IMR-90 (cell line): ENCODE measurements around the gene ARHGEF3. TPM values are rescaled to one million over a fixed set of nuclear protein-coding genes. Genes with fewer than 3 reads are reported as not detected.

ENCODE experiments used
- ATAC-seq: fragments of 200-7000 bp; cut with Tn5 transposase; 2 replicates; pipeline ENCODE4 v1.9.1; 2020; ENCODE audit warnings: low read depth, mild to moderate bottlenecking, moderate library complexity
- BruUV-seq: library from RNA; stranded (reverse); fragments of 400-500 nt; replicated peaks from 2 replicates; lab custom pipeline; 2021; lab: Mats Ljungman, UMichigan
- CTCF ChIA-PET: fragments of 300-600 bp; formaldehyde crosslinking; extraction: SDS; loops from one replicate; lab custom pipeline; 2021; ENCODE audit warnings: antibody characterized with exemption; lab: Yijun Ruan, JAX
- POLR2A ChIA-PET: fragments of 300-600 bp; sonication (Branson Sonifier 250); formaldehyde crosslinking; loops from one replicate; lab custom pipeline; 2022; ENCODE audit warnings: antibody characterized with exemption; ENCODE audit not compliant: unreplicated experiment; lab: Charles Lee
- DNase-seq: peaks from one replicate; pipeline ENCODE4 v3.0.0; 2013
- H2AFZ ChIP-seq: replicated peaks from 2 replicates; pipeline ENCODE3; 2013; ENCODE audit warnings: low read length, mild to moderate bottlenecking; ENCODE audit not compliant: poor library complexity
- H2AK5ac ChIP-seq: 2 replicates; pipeline ENCODE4 v1.6.1; 2013; ENCODE audit warnings: low read depth, low read length, inconsistent platforms
- H2AK9ac ChIP-seq: replicated peaks from 2 replicates; pipeline ENCODE3; 2013; ENCODE audit warnings: mild to moderate bottlenecking, low read depth, low read length, moderate library complexity; ENCODE audit not compliant: poor library complexity
- H2BK120ac ChIP-seq: 2 replicates; pipeline ENCODE4 v1.6.1; 2013; ENCODE audit warnings: low read depth, low read length, inconsistent platforms
- H2BK15ac ChIP-seq: 3 replicates; pipeline ENCODE4 v1.6.1; 2013; ENCODE audit warnings: low read depth, low read length, inconsistent platforms
- H2BK20ac ChIP-seq: 2 replicates; pipeline ENCODE4 v1.6.1; 2013; ENCODE audit warnings: low read depth, mild to moderate bottlenecking, inconsistent platforms, low read length, moderate library complexity
- H2BK5ac ChIP-seq: 2 replicates; pipeline ENCODE4 v1.6.1; 2013; ENCODE audit warnings: mild to moderate bottlenecking, low read depth, low read length, inconsistent platforms; ENCODE audit not compliant: poor library complexity, severe bottlenecking
- H3K14ac ChIP-seq: replicated peaks from 2 replicates; pipeline ENCODE4 v1.6.1; 2013; ENCODE audit warnings: low read depth, low read length, inconsistent platforms
- H3K18ac ChIP-seq: 2 replicates; pipeline ENCODE4 v1.6.1; 2013; ENCODE audit warnings: low read depth, low read length, control low read depth
- H3K23ac ChIP-seq: 2 replicates; pipeline ENCODE4 v1.6.1; 2013; ENCODE audit warnings: low read depth, low read length, inconsistent platforms
- H3K27ac ChIP-seq: 2 replicates; pipeline ENCODE4 v1.5.1; 2013; ENCODE audit warnings: mild to moderate bottlenecking, control low read depth, low read length; ENCODE audit not compliant: insufficient read depth
- H3K27me3 ChIP-seq: 2 replicates; pipeline ENCODE4 v1.6.1; 2013; ENCODE audit warnings: low read length; ENCODE audit not compliant: control insufficient read depth, insufficient read depth
- H3K36me3 ChIP-seq: 2 replicates; pipeline ENCODE4 v1.6.1; 2013; ENCODE audit warnings: low read length, mixed read lengths; ENCODE audit not compliant: control insufficient read depth, insufficient read depth
- H3K4ac ChIP-seq: 2 replicates; pipeline ENCODE4 v1.6.1; 2013; ENCODE audit warnings: low read depth, low read length, inconsistent platforms
- H3K4me1 ChIP-seq: 2 replicates; pipeline ENCODE4 v1.6.1; 2013; ENCODE audit warnings: low read length, mixed read lengths; ENCODE audit not compliant: control insufficient read depth, insufficient read depth
- H3K4me2 ChIP-seq: 2 replicates; pipeline ENCODE4 v1.6.1; 2013; ENCODE audit warnings: low read depth, mild to moderate bottlenecking, control low read depth, low read length, moderate library complexity
- H3K4me3 ChIP-seq: 2 replicates; pipeline ENCODE4 v1.5.1; 2013; ENCODE audit warnings: low read depth, mild to moderate bottlenecking, control low read depth, low read length, moderate library complexity; ENCODE audit not compliant: insufficient read depth
- H3K56ac ChIP-seq: 2 replicates; pipeline ENCODE4 v1.6.1; 2013; ENCODE audit warnings: low read length, inconsistent platforms; ENCODE audit not compliant: insufficient read depth; ENCODE audit errors: extremely low read depth
- H3K79me1 ChIP-seq, 2 experiments: 2 replicates each; pipeline ENCODE4 v1.6.1; 2013; ENCODE audit warnings: low read length in 2 of 2, inconsistent platforms in 1 of 2, low read depth in 1 of 2
- H3K9ac ChIP-seq: 2 replicates; pipeline ENCODE4 v1.6.1; 2013; ENCODE audit warnings: low read depth, low read length, control low read depth
- H3K9me1 ChIP-seq: 2 replicates; pipeline ENCODE4 v1.6.1; 2013; ENCODE audit warnings: low read length, inconsistent platforms; ENCODE audit not compliant: insufficient read depth
- H3K9me3 ChIP-seq: 2 replicates; pipeline ENCODE4 v1.6.1; 2013; ENCODE audit warnings: low read length; ENCODE audit not compliant: control insufficient read depth, insufficient read depth
- H4K20me1 ChIP-seq: 2 replicates; pipeline ENCODE4 v1.6.1; 2013; ENCODE audit warnings: low read length, inconsistent platforms; ENCODE audit not compliant: insufficient read depth
- H4K5ac ChIP-seq: 2 replicates; pipeline ENCODE4 v1.6.1; 2013; ENCODE audit warnings: mild to moderate bottlenecking, low read depth, low read length, control low read depth
- H4K8ac ChIP-seq, 2 experiments: 2 replicates each; pipeline ENCODE4 v1.6.1; 2013; ENCODE audit warnings: low read depth in 2 of 2, low read length in 2 of 2, control low read depth in 1 of 2, inconsistent platforms in 1 of 2
- H4K91ac ChIP-seq: 2 replicates; pipeline ENCODE4 v1.6.1; 2013; ENCODE audit warnings: low read depth, low read length, inconsistent platforms; ENCODE audit not compliant: insufficient read depth
- CTCF ChIP-seq: conservative IDR thresholded peaks from 2 replicates; pipeline ENCODE4 v1.5.1; 2012; ENCODE audit warnings: mild to moderate bottlenecking, low read depth, low read length, improper control_type of control experiment
- MXI1 ChIP-seq: IDR thresholded peaks from 2 replicates; pipeline ENCODE4 v1.6.1; 2012; ENCODE audit warnings: low read depth, mild to moderate bottlenecking, low read length, moderate library complexity, borderline replicate concordance
- RAD21 ChIP-seq: IDR thresholded peaks from 2 replicates; pipeline ENCODE4 v1.6.1; 2012; ENCODE audit warnings: low read length, improper control_type of control experiment
- RFX5 ChIP-seq: IDR thresholded peaks from 2 replicates; pipeline ENCODE4 v1.8.0; 2012; ENCODE audit warnings: low read depth, mild to moderate bottlenecking, low read length, moderate library complexity
- SMC3 ChIP-seq: fragments of 150-350 bp; IDR thresholded peaks from 2 replicates; pipeline ENCODE4 v1.6.1; 2016; ENCODE audit warnings: low read depth, mild to moderate bottlenecking, antibody characterized with exemption, low read length, moderate library complexity
- WGBS, 2 experiments: methylation state at CpG; one replicate each; pipeline versions ENCODE4 v1.1.5 to v1.1.7; 2013; ENCODE audit warnings: missing lambda C conversion rate in 2 of 2; ENCODE audit not compliant: insufficient read length in 1 of 2; ENCODE audit errors: extremely low coverage in 2 of 2; 5-methylcytosine and 5-hydroxymethylcytosine counted together
- dilution Hi-C: fragments of 300-500 bp; cut with HindIII; formaldehyde crosslinking; loops from one replicate; pipeline ENCODE4 v1.14.3; 2018; ENCODE audit warnings: low sequenced_read_pairs; ENCODE audit not compliant: unreplicated experiment
- in situ Hi-C: fragments of 300-500 bp; cut with MboI; formaldehyde crosslinking; loops from 3 replicates; pipeline ENCODE4 v1.14.3; 2019; ENCODE audit warnings: low sequenced_read_pairs, inconsistent platforms, mixed read lengths
- intact Hi-C: fragments of 100-400 bp; cut with micrococcal nuclease; formaldehyde crosslinking; loops from 2 replicates; pipeline ENCODE4 v1.10.0; 2022
- polyA plus RNA-seq, 3 experiments: library from polyadenylated mRNA; depleted of rRNA; stranded (reverse); fragments of >200 nt; gene quantifications; 2 replicates each; pipeline ENCODE4 v1.2.3, GENCODE V29; 2012; ENCODE audit warnings: low replicate concordance in 1 of 3
- total RNA-seq: library from RNA; depleted of rRNA; stranded (reverse); fragments of >200 nt; gene quantifications from 2 replicates; pipeline ENCODE4 v1.2.3, GENCODE V29; 2012

ARHGEF3 gene
- total and polyA plus RNA-seq, 2 of the 4 experiments (the other 2 are of a cell fraction): 2.1 to 2.3 TPM

DNA sequence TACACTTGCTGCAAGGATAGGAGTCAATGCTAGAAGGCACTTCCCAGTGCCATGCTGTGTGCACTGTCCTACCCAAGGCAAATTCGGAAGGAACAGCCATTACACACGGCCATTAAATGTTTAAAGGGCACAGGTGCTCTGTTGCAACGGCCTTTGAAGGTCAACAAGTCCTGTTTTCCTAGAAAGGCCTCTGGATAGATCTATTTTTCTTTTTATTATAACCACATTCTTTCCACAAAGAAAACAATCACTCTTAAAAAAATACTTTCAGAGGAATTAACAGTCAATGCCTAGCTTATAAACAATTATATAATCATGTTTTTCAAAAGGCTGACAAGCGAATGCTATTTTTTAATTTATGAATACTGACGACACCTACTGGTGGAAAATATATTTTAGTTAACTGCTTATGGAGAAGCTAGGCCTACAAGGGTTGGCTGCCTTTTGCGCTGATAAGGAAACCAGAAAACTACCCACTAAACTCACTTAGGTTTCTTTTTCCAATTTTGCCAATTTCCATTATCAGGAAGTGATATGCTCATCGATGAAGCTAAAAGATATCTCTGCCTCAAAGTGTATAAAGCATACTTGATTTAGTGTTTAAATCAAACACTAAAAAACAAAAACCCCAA, 2.4 kb downstream of the ARHGEF3 start:
- 0 out of 4 replicates have a peak, but pooled peaks cover 2 to 3% of the 10 kb centered on the region in 2 experiments for H3K79me1 ChIP-seq
- intact Hi-C loops (loop anchor here (1.0 to 2.0 kb wide), 2 partner anchors 41 to 97 kb away; no protein-coding TSS in a partner anchor), in situ Hi-C loops (loop anchor here (5.0 to 10.0 kb wide), 2 partner anchors 95 to 188 kb away; no protein-coding TSS in a partner anchor), dilution Hi-C loops (no loop called here)
- no peak overlapping the region for H3K14ac ChIP-seq
- H2BK15ac ChIP-seq: no peak overlapping the region
- H3K18ac ChIP-seq: no peak overlapping the region
- no peak overlapping the region for H3K4ac ChIP-seq
- H3K9me1 ChIP-seq: 0 out of 2 replicates have a peak, but pooled peaks cover 2% of the 10 kb centered on the region
- H3K36me3 ChIP-seq: no peaks in the 10 kb centered on the region
- no peaks in the 10 kb centered on the region for H4K20me1 ChIP-seq
- H3K9me3 ChIP-seq: no peaks in the 10 kb centered on the region
- DNase-seq: peak; percentile 63
- no peak overlapping the region for H2BK20ac ChIP-seq
- ChIA-PET POLR2A (interaction anchor here (0.6 kb wide), 1 partner anchor 777 kb away, joined by 5 read pairs; no protein-coding TSS in a partner anchor), CTCF (interaction anchor here (0.6 to 3.4 kb wide), 15 partner anchors 9 to 189 kb away, joined by 3 to 32 read pairs (median 3); no protein-coding TSS in a partner anchor)
- no peak overlapping the region for H3K9ac ChIP-seq
- H4K5ac ChIP-seq: no peak overlapping the region
- no peak overlapping the region for H3K23ac ChIP-seq
- H4K8ac ChIP-seq: no peak overlapping the region
- H3K4me3 ChIP-seq: no peak overlapping the region
- no peak overlapping the region for H2BK120ac ChIP-seq
- peaks cover 8% of the 10 kb centered on the region for H3K4me1 ChIP-seq
- H3K27ac ChIP-seq: no peak overlapping the region
- no TSS peak for BruUV-seq
- H3K4me2 ChIP-seq: no peak overlapping the region; the same call in 1 of the 2 replicates
- no peak overlapping the region for H3K56ac ChIP-seq
- no peak for ATAC-seq
- no peak overlapping the region for H2AK9ac ChIP-seq
- no peak overlapping the region for H2AFZ ChIP-seq
- WGBS, 2 experiments: no CpG with 5 or more reads among the region's 7 CpGs
- no peak overlapping the region for H2BK5ac ChIP-seq
- H2AK5ac ChIP-seq: no peak overlapping the region
- TF ChIP-seq CTCF (peak; percentile 58), SMC3 (peak; percentile 57), RFX5 (peak; percentile 13; the same call in 1 of the 2 replicates), MXI1 (no peak), RAD21 (peak; percentile 37)
- no peak overlapping the region for H4K91ac ChIP-seq
- peaks cover 3% of the 10 kb centered on the region; the same call in 1 of the 2 replicates for H3K27me3 ChIP-seq
